Stimulated activated naive B cell treated with anti-CD40 and anti-IgM and Interleukin-4, amounts not matched to agents 10 μg/mL and 1 μg/mL and 100 μg/mL, for 72 hours (primary cell): Measurements from ENCODE around the gene ELMO1.
"Not testable (repeated sequence)": the region's sequence is repeated elsewhere in the genome, so short reads cannot be mapped to it uniquely, and the experiment has no call there.

ENCODE experiments used
- ATAC-seq, 2 donors: fragments of 150-1000 bp; cut with Tn5 transposase; replicated peaks; 2 replicates each; pipeline ENCODE4 v1.10.0; 2021; ENCODE audit warnings: moderate library complexity in 1 of 2
- DNase-seq: peaks from one replicate; pipeline ENCODE4 v3.0.0; 2021
- H3K27ac Mint-ChIP-seq: one replicate; pipeline ENCODE4 v1.8.0; 2022; ENCODE audit warnings: mild to moderate bottlenecking, mixed read lengths
- H3K27me3 Mint-ChIP-seq, 2 donors: one replicate each; pipeline ENCODE4 v1.8.0; 2022; ENCODE audit warnings: mixed read lengths in 2 of 2
- H3K36me3 Mint-ChIP-seq, 2 donors: one replicate each; pipeline ENCODE4 v1.8.0; 2022; ENCODE audit warnings: mixed read lengths in 2 of 2, mild to moderate bottlenecking in 1 of 2
- H3K4me1 Mint-ChIP-seq, 2 donors: one replicate each; pipeline ENCODE4 v1.8.0; 2022; ENCODE audit warnings: mixed read lengths in 2 of 2, mild to moderate bottlenecking in 1 of 2
- H3K4me3 Mint-ChIP-seq, 2 donors: one replicate each; pipeline ENCODE4 v1.8.0; 2022; ENCODE audit warnings: mild to moderate bottlenecking in 2 of 2, mixed read lengths in 2 of 2, moderate library complexity in 1 of 2
- H3K9me3 Mint-ChIP-seq, 2 donors: one replicate each; pipeline ENCODE4 v1.8.0; 2022; ENCODE audit warnings: mixed read lengths in 2 of 2, mild to moderate bottlenecking in 1 of 2

ELMO1 gene

GRCh38 chr7:37144423-37144822, 304.2 kb downstream of the ELMO1 start:
- peaks cover 32 to 50% of the 10 kb centered on the region in 2 donors for H3K36me3 Mint-ChIP-seq
- H3K27ac Mint-ChIP-seq: no peak overlapping the region
- ATAC-seq (no peak), DNase-seq (no peak)
- peaks cover 0 to 6% of the 10 kb centered on the region in 2 donors for H3K4me1 Mint-ChIP-seq
- H3K9me3 Mint-ChIP-seq: peaks cover 11 to 17% of the 10 kb centered on the region in 2 donors
- H3K4me3 Mint-ChIP-seq: no peak overlapping the region
- H3K27me3 Mint-ChIP-seq: no peaks in the 10 kb centered on the region

GRCh38 chr7:37142958-37143357, 305.7 kb downstream of the ELMO1 start:
- Mint-ChIP-seq H3K36me3 (peaks cover 41 to 60% of the 10 kb centered on the region in 2 donors), H3K4me3 (no peak overlapping the region), H3K27ac (no peak overlapping the region), H3K4me1 (peaks cover 2 to 6% of the 10 kb centered on the region in 2 donors), H3K27me3 (no peaks in the 10 kb centered on the region), H3K9me3 (peaks cover 16 to 20% of the 10 kb centered on the region in 2 donors)
- ATAC-seq (no peak), DNase-seq (no peak)

DNA sequence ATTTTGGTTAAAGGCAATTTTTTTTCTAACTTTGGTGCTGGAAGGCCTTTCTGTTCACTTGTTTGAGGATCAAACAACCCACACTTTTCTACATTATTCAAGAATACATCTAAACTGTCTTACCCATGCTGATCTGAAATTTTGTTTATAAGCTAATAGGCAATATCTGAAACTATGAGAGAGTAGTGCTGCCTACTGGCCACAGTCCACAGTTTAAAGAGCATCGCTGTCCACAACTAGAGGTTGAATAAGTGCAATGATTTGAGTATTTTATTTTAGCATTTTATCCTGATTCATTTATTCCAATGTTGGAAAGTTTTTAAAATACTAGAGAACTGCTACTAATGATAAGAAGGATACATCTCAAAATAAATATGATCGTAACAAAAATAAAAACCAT, 306.9 kb downstream of the ELMO1 start:
- no peak for DNase-seq
- Mint-ChIP-seq H3K9me3 (peaks cover 22% of the 10 kb centered on the region in 2 donors), H3K36me3 (peaks cover 42 to 62% of the 10 kb centered on the region in 2 donors)

GRCh38 chr7:37133902-37134301, 314.8 kb downstream of the ELMO1 start:
- H3K4me1 Mint-ChIP-seq: peaks cover 8 to 24% of the 10 kb centered on the region in 2 donors
- H3K27ac Mint-ChIP-seq, DNase-seq, H3K27me3 Mint-ChIP-seq, ATAC-seq, H3K4me3 Mint-ChIP-seq: not testable (repeated sequence)
- peaks cover 4 to 11% of the 10 kb centered on the region in 2 donors for H3K9me3 Mint-ChIP-seq
- H3K36me3 Mint-ChIP-seq: peaks cover 62 to 80% of the 10 kb centered on the region in 2 donors

More for the DNA sequence above, 306.9 kb downstream of the ELMO1 start:
- ATAC-seq: no peak
- Mint-ChIP-seq H3K4me1 (peaks cover 3 to 12% of the 10 kb centered on the region in 2 donors), H3K4me3 (no peak overlapping the region), H3K27ac (no peak overlapping the region), H3K27me3 (no peaks in the 10 kb centered on the region)

- Mint-ChIP-seq H3K27ac (no peak overlapping the region), H3K9me3 (peaks cover 0 to 5% of the 10 kb centered on the region in 2 donors), H3K27me3 (no peaks in the 10 kb centered on the region), H3K4me3 (no peak overlapping the region), H3K36me3 (peaks cover 69 to 82% of the 10 kb centered on the region in 2 donors), H3K4me1 (peaks cover 9 to 23% of the 10 kb centered on the region in 2 donors)
- DNase-seq (no peak), ATAC-seq (no peak)
Observed at GRCh38 chr7:37131855-37132254, 316.8 kb downstream of the ELMO1 start.

- Mint-ChIP-seq H3K36me3 (peaks cover 64 to 74% of the 10 kb centered on the region in 2 donors), H3K9me3 (peaks cover 0 to 4% of the 10 kb centered on the region in 2 donors), H3K27me3 (no peaks in the 10 kb centered on the region), H3K27ac (no peak overlapping the region), H3K4me3 (no peak overlapping the region), H3K4me1 (peaks cover 9 to 22% of the 10 kb centered on the region in 2 donors)
- DNase-seq: no peak
- no peak for ATAC-seq
Observed at GRCh38 chr7:37129035-37129425, 319.6 kb downstream of the ELMO1 start.

GRCh38 chr7:37128327-37129034, 320.2 kb downstream of the ELMO1 start:
- Mint-ChIP-seq H3K36me3 (peaks cover 58 to 69% of the 10 kb centered on the region in 2 donors), H3K4me1 (peaks cover 9 to 17% of the 10 kb centered on the region in 2 donors), H3K9me3 (peaks cover 0 to 4% of the 10 kb centered on the region in 2 donors), H3K27me3 (no peaks in the 10 kb centered on the region), H3K4me3 (no peak overlapping the region), H3K27ac (no peak overlapping the region)
- DNase-seq (no peak), ATAC-seq (no peak)

DNA sequence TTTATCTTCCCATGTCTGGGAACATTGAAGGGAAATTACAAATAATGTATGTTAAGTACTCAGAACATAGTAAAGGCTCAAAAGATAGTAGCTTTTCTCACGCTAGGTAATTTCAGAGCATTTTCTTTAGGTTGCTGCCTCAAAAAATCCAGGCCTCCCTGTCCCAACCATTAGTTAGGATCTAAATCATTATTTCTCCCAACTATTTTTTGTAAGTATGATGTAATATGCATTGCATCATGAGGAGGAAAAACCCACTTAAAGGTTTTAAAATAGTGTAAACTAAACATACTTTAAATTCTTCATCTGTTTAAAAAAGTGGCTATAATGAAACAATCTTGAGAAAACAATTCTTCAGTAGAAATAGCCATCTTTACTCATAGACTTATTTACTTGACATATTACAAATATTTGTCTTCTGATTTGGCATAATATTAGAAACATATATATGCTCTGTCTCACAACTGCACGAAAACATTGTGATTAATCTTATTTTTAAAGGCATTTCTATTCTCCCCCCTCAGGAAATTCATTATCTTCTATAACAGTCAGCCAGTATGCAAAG, 329.3 kb downstream of the ELMO1 start:
- Mint-ChIP-seq H3K27ac (no peak overlapping the region), H3K27me3 (no peaks in the 10 kb centered on the region), H3K36me3 (peaks cover 27 to 45% of the 10 kb centered on the region in 2 donors), H3K9me3 (peaks cover 2 to 4% of the 10 kb centered on the region in 2 donors), H3K4me1 (peaks cover 17% of the 10 kb centered on the region in 2 donors), H3K4me3 (no peak overlapping the region)
- DNase-seq (no peak), ATAC-seq (no peak)

DNA sequence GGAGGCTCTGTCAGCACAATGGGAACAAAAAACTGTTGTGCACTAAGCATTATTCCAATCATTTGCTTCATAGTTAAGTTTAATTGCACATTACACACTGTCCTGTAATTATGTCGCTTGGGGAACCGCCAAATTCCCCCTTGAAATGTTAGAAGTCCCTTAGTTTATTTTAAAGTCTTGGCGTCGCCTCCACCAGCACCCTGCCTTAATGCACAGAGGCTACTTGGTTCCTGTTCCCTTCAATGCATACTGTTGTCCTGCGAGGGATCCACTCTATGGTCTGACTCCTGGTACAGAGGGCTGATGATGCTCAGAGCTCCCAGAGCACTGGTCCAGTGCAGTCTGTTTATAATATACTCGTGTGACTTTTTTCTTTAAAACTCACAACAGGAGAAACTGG, 330.7 kb downstream of the ELMO1 start:
- H3K36me3 Mint-ChIP-seq: peaks cover 33 to 47% of the 10 kb centered on the region in 2 donors
- peaks cover 3 to 4% of the 10 kb centered on the region in 2 donors for H3K9me3 Mint-ChIP-seq
- no peak overlapping the region for H3K4me3 Mint-ChIP-seq
- H3K27me3 Mint-ChIP-seq: no peaks in the 10 kb centered on the region
- DNase-seq (no peak), ATAC-seq (no peak)
- peaks cover 18 to 20% of the 10 kb centered on the region in 2 donors for H3K4me1 Mint-ChIP-seq
- no peak overlapping the region for H3K27ac Mint-ChIP-seq

- H3K4me1 Mint-ChIP-seq: peaks cover 13 to 17% of the 10 kb centered on the region in 2 donors
- peaks cover 3 to 4% of the 10 kb centered on the region in 2 donors for H3K9me3 Mint-ChIP-seq
- H3K27ac Mint-ChIP-seq: no peak overlapping the region
- peaks cover 34 to 43% of the 10 kb centered on the region in 2 donors for H3K36me3 Mint-ChIP-seq
- no peaks in the 10 kb centered on the region for H3K27me3 Mint-ChIP-seq
- no peak for DNase-seq
- no peak for ATAC-seq
- H3K4me3 Mint-ChIP-seq: no peak overlapping the region
Observed at GRCh38 chr7:37117292-37117691, 331.4 kb downstream of the ELMO1 start.

GRCh38 chr7:37116093-37116701, 332.5 kb downstream of the ELMO1 start:
- no peaks in the 10 kb centered on the region for H3K27me3 Mint-ChIP-seq
- peaks cover 0 to 1% of the 10 kb centered on the region in 2 donors for H3K9me3 Mint-ChIP-seq
- ATAC-seq (no peak), DNase-seq (no peak)
- no peak overlapping the region for H3K27ac Mint-ChIP-seq
- peaks cover 25 to 39% of the 10 kb centered on the region in 2 donors for H3K36me3 Mint-ChIP-seq
- H3K4me1 Mint-ChIP-seq: peaks cover 12 to 14% of the 10 kb centered on the region in 2 donors
- H3K4me3 Mint-ChIP-seq: no peak overlapping the region

GRCh38 chr7:37113661-37114355, 334.9 kb downstream of the ELMO1 start:
- no peak overlapping the region for H3K27ac Mint-ChIP-seq
- no peak for ATAC-seq

DNA sequence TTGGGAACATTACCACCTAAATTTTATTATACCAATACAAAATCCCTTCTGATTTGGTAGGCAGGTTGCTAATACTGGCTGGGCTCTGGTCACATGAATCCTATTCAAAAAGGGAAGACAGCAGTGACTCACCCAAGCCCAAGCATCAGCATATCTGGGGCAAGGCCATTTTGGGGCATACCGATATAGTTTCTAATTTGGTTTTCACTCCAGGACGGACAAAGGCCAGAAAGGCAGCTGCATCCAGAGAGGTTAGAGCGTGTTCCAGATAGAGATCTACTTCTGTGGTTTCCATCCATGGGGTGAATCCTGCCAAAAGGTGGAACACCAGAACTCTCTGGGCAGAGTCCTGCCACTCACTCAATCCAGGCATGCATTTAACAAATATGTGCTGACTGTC, 335.8 kb downstream of the ELMO1 start:
- ATAC-seq: no peak
- Mint-ChIP-seq H3K27ac (no peak overlapping the region), H3K36me3 (peaks cover 27 to 47% of the 10 kb centered on the region in 2 donors), H3K4me3 (no peak overlapping the region), H3K27me3 (no peaks in the 10 kb centered on the region), H3K9me3 (peaks cover 0 to 1% of the 10 kb centered on the region in 2 donors), H3K4me1 (peaks cover 34 to 47% of the 10 kb centered on the region in 2 donors)
- DNase-seq: no peak

More at GRCh38 chr7:37113661-37114355, 334.9 kb downstream of the ELMO1 start:
- Mint-ChIP-seq H3K27me3 (no peaks in the 10 kb centered on the region), H3K36me3 (peaks cover 31 to 46% of the 10 kb centered on the region in 2 donors), H3K9me3 (peaks cover 0 to 1% of the 10 kb centered on the region in 2 donors), H3K4me1 (peaks cover 26 to 37% of the 10 kb centered on the region in 2 donors), H3K4me3 (no peak overlapping the region)
- DNase-seq: no peak

- DNase-seq (no peak), ATAC-seq (no peak)
- Mint-ChIP-seq H3K27ac (no peak overlapping the region), H3K27me3 (no peaks in the 10 kb centered on the region), H3K4me3 (no peak overlapping the region), H3K4me1 (peaks cover 34 to 53% of the 10 kb centered on the region in 2 donors), H3K9me3 (peaks cover 0 to 1% of the 10 kb centered on the region in 2 donors), H3K36me3 (peaks cover 27 to 47% of the 10 kb centered on the region in 2 donors)
Observed at GRCh38 chr7:37112218-37112617, 336.4 kb downstream of the ELMO1 start.
